Mucosa of rectum (tissue), 2 donors: Measurements from ENCODE around the gene SRP14.
"Not testable (repeated sequence)": the region's sequence is repeated elsewhere in the genome, so short reads cannot be mapped to it uniquely, and the experiment has no call there.

Experiments used
- H3K27ac ChIP-seq, 2 donors: one replicate each; pipeline ENCODE4 v1.7.0; 2013; ENCODE audit warnings: inconsistent platforms in 2 of 2, low read depth in 2 of 2, low read length in 2 of 2
- H3K27me3 ChIP-seq, 2 donors: one replicate each; pipeline ENCODE4 v1.7.0; 2013; ENCODE audit warnings: low read length in 2 of 2; ENCODE audit not compliant: control insufficient read depth in 2 of 2, insufficient read depth in 2 of 2
- H3K36me3 ChIP-seq, 2 donors: one replicate each; pipeline ENCODE4 v1.7.0; 2013; ENCODE audit warnings: low read length in 2 of 2; ENCODE audit not compliant: control insufficient read depth in 2 of 2, insufficient read depth in 2 of 2
- H3K4me1 ChIP-seq, 2 donors: one replicate each; pipeline ENCODE4 v1.7.0; 2013; ENCODE audit warnings: low read length in 2 of 2, mild to moderate bottlenecking in 1 of 2; ENCODE audit not compliant: control insufficient read depth in 2 of 2, insufficient read depth in 2 of 2
- H3K4me3 ChIP-seq, 2 donors: one replicate each; pipeline ENCODE4 v1.7.0; 2013; ENCODE audit warnings: low read length in 2 of 2
- H3K9ac ChIP-seq, 2 donors: one replicate each; pipeline ENCODE4 v1.7.0; 2013; ENCODE audit warnings: low read length in 2 of 2, low read depth in 1 of 2, mild to moderate bottlenecking in 1 of 2
- H3K9me3 ChIP-seq, 2 donors: one replicate each; pipeline ENCODE4 v1.7.0; 2013; ENCODE audit warnings: low read length in 2 of 2; ENCODE audit not compliant: control insufficient read depth in 2 of 2
- donor health status: healthy.
- donor health status: Normal muscosa, but diverticular disease.

The SRP14 gene

GRCh38 chr15:40040770-40041169 lies 1.8 kb upstream of the SRP14 start:
- H3K4me3 ChIP-seq, result no peak overlapping the region
- no peak overlapping the region for H3K27ac ChIP-seq
- peaks cover 21 to 28% of the 10 kb centered on the region in 2 donors for H3K4me1 ChIP-seq
- H3K36me3 ChIP-seq, result peaks cover 10 to 11% of the 10 kb centered on the region in 2 donors
- no peaks in the 10 kb centered on the region for H3K27me3 ChIP-seq
- H3K9ac ChIP-seq, result no peak overlapping the region
- no peaks in the 10 kb centered on the region for H3K9me3 ChIP-seq

- peak overlapping the region in 1 of 2 donors; percentile 34 for H3K4me3 ChIP-seq
- no peaks in the 10 kb centered on the region for H3K9me3 ChIP-seq
- H3K27me3 ChIP-seq, result no peaks in the 10 kb centered on the region
- H3K27ac ChIP-seq, result no peak overlapping the region
- H3K4me1 ChIP-seq, result peaks cover 16 to 22% of the 10 kb centered on the region in 2 donors
- H3K36me3 ChIP-seq, result peaks cover 10 to 11% of the 10 kb centered on the region in 2 donors
- H3K9ac ChIP-seq, result peak overlapping the region in 1 of 2 donors; percentile 15
Observed at GRCh38 chr15:40040293-40040635, 1.3 kb upstream of the SRP14 start.

- peak overlapping the region; percentile 91 to 92 for H3K4me3 ChIP-seq
- H3K9me3 ChIP-seq, result no peaks in the 10 kb centered on the region
- H3K9ac ChIP-seq, result peak overlapping the region; percentile 88 to 97
- H3K27me3 ChIP-seq, result no peaks in the 10 kb centered on the region
- H3K36me3 ChIP-seq, result peaks cover 25 to 29% of the 10 kb centered on the region in 2 donors
- peak overlapping the region; percentile 96 to 97 for H3K27ac ChIP-seq
- H3K4me1 ChIP-seq, result peaks cover 12 to 14% of the 10 kb centered on the region in 2 donors
Observed at GRCh38 chr15:40038275-40038637, 725 bp downstream of the SRP14 start.

GRCh38 chr15:40037721-40038120 lies 1.3 kb downstream of the SRP14 start:
- peaks cover 30% of the 10 kb centered on the region in 2 donors for H3K36me3 ChIP-seq
- no peak overlapping the region for H3K27ac ChIP-seq
- no peaks in the 10 kb centered on the region for H3K27me3 ChIP-seq
- H3K4me3 ChIP-seq, result peak overlapping the region; percentile 91 to 92
- no peaks in the 10 kb centered on the region for H3K9me3 ChIP-seq
- peaks cover 12 to 14% of the 10 kb centered on the region in 2 donors for H3K4me1 ChIP-seq
- peak overlapping the region in 1 of 2 donors; percentile 97 for H3K9ac ChIP-seq

- peaks cover 9 to 13% of the 10 kb centered on the region in 2 donors for H3K4me1 ChIP-seq
Observed at GRCh38 chr15:40035182-40035581, 3.8 kb downstream of the SRP14 start.

GRCh38 chr15:40034186-40034946 lies 4.6 kb downstream of the SRP14 start:
- no peak overlapping the region for H3K27ac ChIP-seq
- no peaks in the 10 kb centered on the region for H3K27me3 ChIP-seq
- H3K4me3 ChIP-seq, result no peak overlapping the region
- H3K9ac ChIP-seq, result no peak overlapping the region
- H3K4me1 ChIP-seq, result peaks cover 5 to 9% of the 10 kb centered on the region in 2 donors
- no peaks in the 10 kb centered on the region for H3K9me3 ChIP-seq
- peaks cover 49 to 57% of the 10 kb centered on the region in 2 donors for H3K36me3 ChIP-seq

More at GRCh38 chr15:40035182-40035581, 3.8 kb downstream of the SRP14 start:
- H3K27ac ChIP-seq, H3K9me3 ChIP-seq, H3K4me3 ChIP-seq, H3K9ac ChIP-seq, H3K27me3 ChIP-seq: not testable (repeated sequence)
- peaks cover 43 to 49% of the 10 kb centered on the region in 2 donors for H3K36me3 ChIP-seq

- Histone ChIP-seq H3K27me3 (no peaks in the 10 kb centered on the region), H3K36me3 (peaks cover 55 to 57% of the 10 kb centered on the region in 2 donors), H3K4me1 (no peaks in the 10 kb centered on the region), H3K9ac (no peak overlapping the region), H3K4me3 (no peak overlapping the region), H3K9me3 (no peaks in the 10 kb centered on the region), H3K27ac (no peak overlapping the region)
Observed at GRCh38 chr15:40032125-40032839, 6.7 kb downstream of the SRP14 start.

- Histone ChIP-seq H3K4me1 (no peaks in the 10 kb centered on the region), H3K27ac (no peak overlapping the region), H3K36me3 (peaks cover 48 to 49% of the 10 kb centered on the region in 2 donors), H3K9me3 (no peaks in the 10 kb centered on the region), H3K9ac (no peak overlapping the region), H3K27me3 (no peaks in the 10 kb centered on the region), H3K4me3 (no peak overlapping the region)
Observed at GRCh38 chr15:40031300-40031699, 7.7 kb downstream of the SRP14 start.

GRCh38 chr15:40029979-40030893 lies 8.7 kb downstream of the SRP14 start:
- Histone ChIP-seq H3K27me3 (no peaks in the 10 kb centered on the region), H3K36me3 (peaks cover 51 to 53% of the 10 kb centered on the region in 2 donors), H3K4me1 (no peaks in the 10 kb centered on the region), H3K9me3 (no peaks in the 10 kb centered on the region), H3K9ac (no peak overlapping the region), H3K4me3 (no peak overlapping the region), H3K27ac (no peak overlapping the region)
